Stimulated activated naive CD4-positive, alpha-beta T cell (primary cell): ENCODE measurements around the gene SLC4A3.
A peak's percentile ranks its signal among the peaks of the same experiment; 100 is the strongest.

Source experiments
- DNase-seq, 6 experiments: peaks; one replicate each; lab custom pipeline; 2025; lab: John Stamatoyannopoulos, UW

The SLC4A3 gene

DNA sequence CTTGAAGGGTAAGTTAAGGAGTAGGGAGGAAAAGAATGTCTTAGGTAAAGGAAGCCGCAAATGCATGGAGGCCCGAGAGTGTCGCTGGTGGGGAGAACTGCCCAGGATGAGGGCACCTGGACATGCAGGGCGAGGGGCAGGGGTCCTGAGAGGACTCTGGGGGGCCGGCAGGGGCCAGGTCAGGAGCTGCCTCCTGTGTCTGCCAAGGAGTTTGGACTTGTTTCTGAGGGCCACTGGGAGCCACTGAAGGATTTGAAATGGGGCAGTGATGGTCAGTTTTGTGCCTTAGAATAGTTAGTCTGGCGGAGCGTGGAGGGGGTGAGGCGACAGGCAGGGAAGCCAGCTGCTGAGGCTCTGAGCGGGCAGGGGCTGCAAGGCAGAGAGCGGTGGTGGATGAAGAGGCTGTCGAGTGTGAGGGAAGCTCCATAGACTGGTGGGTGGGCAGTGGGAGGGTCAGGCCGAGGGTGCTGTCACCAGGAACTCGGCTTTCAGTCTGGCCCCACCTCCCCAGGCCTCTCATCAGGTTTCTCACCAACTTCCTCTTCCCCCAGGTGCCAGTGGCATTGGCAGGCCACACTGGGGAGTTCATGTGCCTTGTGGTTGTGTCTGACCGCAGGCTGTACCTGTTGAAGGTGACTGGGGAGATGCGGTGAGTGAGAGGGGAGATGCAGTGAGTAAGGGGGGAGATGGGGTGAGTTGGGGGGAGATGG lies 14.7 kb upstream of the SLC4A3 start:
- DNase-seq: peak in 2 of 6 experiments; percentile 6 to 7

DNA sequence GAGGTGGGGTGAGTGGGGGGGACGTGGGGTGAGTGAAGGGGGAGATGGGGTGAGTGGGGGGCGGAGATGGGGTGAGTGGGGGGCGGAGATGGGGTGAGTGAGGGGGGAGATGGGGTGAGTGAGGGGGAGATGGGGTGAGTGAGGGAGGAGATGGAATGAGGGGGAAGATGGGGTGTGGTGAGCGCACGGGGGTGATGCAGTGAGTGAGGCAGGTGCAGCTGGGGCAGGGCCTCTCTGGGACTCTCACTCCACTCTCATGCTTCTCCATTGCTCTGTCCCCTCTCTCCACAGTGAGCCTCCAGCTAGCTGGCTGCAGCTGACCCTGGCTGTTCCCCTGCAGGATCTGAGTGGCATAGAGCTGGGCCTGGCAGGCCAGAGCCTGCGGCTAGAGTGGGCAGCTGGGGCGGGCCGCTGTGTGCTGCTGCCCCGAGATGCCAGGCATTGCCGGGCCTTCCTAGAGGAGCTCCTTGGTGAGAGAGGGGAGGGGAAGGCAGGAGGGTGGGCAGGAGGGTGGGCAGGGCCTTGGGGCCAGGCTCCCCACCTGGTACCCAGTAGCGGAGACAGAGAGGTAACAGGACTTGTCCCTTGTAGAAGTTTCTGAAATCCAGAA lies 13.9 kb upstream of the SLC4A3 start:
- no peak for DNase-seq

DNA sequence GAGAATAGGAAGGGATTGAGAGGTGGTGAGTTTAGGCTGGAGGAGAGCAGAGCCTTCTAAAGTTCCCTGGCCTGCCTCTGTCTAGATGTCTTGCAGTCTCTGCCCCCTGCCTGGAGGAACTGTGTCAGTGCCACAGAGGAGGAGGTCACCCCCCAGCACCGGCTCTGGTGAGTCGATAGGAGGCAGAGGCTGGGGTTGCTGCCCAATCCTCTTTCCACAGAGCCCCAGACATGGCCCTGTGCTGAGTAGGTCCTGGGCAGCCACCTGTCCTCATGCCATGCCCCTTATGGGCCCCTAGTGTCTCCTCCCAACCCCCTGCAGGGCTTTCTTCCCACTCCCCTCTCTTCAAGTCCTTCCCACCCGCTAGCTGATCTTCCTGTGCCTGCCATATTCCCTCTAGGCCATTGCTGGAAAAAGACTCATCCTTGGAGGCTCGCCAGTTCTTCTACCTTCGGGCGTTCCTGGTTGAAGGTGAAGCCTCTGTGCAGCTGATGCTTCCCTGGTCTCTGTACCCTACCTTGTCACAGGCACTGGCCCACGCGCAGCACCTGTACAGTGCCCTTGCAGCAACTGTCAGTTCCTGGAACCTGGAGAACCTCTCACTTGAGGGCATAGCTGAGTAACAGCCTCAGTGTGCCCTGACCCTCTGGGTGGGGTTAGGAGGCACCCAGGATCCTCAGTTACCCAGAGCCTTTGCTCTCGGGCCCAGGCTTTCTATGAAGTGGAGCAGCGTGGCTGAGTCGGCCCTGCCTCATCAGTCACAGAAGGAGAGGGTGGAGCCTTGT lies 13.2 kb upstream of the SLC4A3 start:
- DNase-seq: no peak

DNA sequence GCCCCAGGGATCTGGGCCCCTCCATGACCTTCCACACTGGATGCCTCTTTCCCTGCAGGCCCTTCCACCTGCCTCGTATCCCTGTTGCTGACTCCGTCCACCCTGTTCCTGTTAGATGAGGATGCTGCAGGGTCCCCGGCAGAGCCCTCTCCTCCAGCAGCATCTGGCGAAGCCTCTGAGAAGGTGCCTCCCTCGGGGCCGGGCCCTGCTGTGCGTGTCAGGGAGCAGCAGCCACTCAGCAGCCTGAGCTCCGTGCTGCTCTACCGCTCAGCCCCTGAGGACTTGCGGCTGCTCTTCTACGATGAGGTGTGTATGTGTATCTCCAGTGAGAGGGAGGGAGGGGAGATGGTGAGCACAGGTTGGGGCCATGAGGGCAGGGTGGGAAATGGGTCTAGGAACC lies 12.4 kb upstream of the SLC4A3 start:
- DNase-seq: no peak

DNA sequence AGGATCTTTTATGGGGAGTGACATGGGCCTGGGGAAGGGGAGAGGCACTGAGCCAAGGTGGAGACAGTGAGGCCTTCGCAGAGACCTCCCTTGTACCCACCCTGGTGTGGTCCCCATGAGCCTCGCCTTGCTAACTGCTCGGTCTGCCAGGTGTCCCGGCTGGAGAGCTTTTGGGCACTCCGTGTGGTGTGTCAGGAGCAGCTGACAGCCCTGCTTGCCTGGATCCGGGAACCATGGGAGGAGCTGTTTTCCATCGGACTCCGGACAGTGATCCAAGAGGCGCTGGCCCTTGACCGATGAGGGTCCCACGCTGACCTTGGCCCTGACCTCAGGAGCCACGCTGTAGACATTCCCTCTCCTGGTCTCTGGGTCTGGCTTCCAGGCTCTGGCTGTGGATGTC lies 11.5 kb upstream of the SLC4A3 start:
- no peak for DNase-seq

DNA sequence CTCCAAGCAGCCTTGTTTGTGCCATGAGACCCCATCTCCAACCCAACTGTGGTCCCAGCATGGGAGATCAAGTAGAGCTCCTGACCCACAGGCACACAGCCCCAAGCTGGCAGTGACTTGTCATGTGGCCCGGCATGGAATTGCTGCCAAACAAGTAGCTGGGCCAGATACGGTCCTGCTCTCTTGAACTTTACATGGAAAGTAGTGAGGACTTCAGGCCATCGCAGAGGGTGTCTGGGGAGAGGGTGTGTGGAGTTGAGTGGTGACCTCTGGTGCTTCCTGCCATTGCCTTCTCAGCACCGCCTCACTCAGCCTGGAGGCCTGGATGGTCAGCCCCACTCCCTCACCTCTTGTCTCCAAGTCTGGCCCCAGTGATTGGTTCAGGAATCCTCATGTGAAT lies 10.9 kb upstream of the SLC4A3 start:
- DNase-seq: no peak

DNA sequence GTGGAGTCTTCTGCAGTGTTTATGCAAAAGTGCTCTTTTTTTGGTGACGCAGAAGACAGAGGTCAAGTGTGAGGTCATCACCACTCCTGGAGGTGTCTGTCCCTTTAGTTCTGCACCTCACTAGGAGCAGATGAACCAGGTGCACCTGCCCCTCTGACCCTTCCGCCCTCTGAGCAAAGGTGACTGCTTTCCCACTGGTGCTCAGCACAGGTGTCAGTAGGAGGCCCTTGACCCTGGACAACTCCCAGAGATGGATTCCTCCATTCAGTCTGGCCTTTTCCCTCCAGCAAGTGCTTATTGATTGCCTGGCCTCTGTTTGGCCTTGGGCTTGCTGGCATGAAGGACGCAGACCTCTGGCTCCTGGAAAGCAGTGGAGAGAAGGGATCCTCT lies 8.7 kb upstream of the SLC4A3 start:
- DNase-seq: no peak

DNA sequence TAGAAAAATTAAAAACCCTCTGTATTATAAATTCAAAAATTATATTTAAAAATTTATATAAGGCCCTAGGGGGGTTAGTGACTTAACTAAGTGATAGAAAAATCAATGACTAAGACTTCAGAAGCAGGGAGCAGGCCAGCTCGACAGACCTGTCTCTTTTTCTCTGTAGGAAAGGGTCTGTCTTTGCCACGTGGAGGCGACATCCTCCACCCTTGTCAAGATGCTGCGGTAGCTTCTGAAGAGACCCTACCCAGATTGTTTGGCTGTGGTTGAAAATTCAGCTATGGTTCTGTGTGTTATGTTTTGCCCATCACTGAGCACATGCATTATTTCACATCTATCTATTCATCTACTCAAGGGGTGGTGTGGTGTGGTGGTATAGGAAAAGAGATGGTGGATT lies 8.2 kb upstream of the SLC4A3 start:
- no peak for DNase-seq

DNA sequence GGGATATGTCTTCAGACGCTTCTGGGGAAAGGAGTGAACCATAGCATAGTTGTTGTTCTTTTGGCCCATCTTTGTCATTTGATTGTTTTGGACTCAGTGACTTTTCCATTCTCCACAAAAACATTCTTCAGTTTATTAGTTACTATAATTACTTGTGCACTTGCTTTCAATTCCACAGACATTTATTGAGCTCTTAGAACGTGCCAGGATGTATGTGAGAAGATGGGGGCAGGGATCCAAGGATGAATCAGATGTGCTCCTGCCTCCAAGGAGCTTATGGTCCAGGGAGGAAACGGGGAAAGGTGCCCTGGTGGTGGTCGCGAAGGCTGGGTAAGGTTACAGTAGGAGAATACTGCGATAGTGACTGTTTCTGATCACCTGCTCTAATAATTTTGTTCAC lies 6.9 kb upstream of the SLC4A3 start:
- no peak for DNase-seq

DNA sequence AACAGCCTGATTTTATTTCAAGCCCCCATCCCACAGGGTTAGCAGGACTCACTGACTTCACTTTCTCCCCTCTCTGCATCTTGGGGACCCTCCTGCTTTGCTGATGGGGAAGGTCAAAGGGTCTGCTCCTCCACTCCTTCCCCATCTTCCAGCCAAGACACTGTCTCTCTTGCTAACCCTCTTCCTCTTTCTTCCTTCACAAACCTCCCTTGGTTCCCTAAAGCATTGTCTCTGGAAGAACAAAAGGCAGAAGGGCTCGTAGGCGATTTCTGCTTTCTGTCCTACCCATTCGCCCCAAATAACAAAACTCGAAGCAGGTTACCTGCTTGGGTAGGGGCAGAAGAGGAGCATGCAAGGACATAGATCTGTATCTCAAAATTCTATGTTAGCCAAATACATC lies 5.5 kb upstream of the SLC4A3 start:
- no peak for DNase-seq

DNA sequence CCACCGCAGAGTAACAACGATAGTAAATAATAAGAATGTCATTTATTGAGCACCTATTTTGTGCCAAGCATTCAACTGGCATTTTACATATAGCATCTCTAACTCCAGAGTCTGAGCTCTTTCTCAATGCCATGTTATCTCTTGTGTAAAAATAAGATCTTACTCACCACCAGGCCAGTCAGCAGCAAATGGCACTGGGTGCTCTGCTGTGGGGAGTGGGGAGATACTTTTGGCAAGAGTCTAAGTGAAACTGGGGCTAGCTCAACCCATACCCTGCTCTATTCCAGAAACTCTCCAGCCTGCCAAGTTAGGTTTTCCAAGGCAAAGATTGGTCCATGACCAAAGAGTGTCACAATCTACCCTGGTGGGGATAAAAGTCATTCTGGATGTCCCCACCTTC lies 5.0 kb upstream of the SLC4A3 start:
- no peak for DNase-seq

DNA sequence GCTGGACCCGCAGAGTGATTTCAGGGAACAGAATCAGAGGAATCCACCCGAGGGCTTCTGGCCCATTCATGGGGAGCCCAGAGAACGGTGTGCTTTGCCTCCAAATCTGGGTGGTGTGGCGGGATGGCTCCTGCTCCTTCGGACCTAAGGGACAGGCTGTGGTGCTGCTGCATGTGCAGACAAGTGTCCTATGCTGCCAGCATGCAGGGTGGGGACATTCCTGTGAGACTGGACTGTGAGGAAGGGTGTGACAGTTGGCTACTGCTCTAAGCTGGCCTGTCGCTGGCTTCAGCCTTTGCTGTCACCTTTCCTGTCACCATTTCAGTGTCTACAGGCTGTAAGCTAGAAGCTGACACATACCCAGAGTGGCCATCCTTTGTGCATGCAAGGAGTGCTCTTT lies 2.9 kb upstream of the SLC4A3 start:
- no peak for DNase-seq

DNA sequence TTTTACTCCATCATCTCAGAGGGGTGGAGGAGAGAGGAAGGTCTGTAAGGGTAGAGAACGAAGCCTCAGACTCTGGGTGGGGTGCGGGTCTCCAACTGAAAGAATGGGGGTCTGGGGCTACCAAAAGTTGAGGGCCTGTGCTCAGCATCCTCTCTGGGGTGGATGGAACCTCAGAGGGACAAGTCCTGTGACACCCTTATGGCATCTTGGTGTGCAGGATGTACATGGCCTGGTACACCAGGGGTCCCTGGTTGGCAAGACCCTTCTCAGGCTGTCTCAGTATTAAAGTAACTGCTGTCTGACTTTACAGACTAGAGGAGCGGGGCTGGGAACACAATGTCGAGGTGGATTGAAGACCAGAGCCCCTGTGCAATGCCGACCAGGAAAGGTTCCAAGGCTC lies 2.3 kb upstream of the SLC4A3 start:
- DNase-seq: no peak

DNA sequence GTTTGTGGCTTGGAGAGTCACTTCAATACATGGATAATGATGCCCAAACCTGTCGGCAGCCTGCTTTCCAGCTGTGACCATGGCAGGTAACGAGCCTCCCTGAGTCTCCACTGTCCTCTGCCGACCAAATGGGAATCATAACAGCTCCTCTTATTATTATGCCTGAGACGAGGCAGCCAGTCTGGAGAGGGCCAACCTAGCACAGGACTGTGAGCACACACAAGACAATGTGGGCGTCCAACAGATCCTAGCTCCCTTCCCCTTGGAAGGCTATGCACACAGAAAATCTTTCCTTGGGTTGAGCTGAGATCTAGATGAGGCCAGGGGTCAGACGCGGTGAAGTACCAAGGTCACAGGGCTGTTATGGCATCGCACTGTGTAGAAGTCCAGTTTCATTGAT lies 890 bp upstream of the SLC4A3 start:
- DNase-seq: no peak

DNA sequence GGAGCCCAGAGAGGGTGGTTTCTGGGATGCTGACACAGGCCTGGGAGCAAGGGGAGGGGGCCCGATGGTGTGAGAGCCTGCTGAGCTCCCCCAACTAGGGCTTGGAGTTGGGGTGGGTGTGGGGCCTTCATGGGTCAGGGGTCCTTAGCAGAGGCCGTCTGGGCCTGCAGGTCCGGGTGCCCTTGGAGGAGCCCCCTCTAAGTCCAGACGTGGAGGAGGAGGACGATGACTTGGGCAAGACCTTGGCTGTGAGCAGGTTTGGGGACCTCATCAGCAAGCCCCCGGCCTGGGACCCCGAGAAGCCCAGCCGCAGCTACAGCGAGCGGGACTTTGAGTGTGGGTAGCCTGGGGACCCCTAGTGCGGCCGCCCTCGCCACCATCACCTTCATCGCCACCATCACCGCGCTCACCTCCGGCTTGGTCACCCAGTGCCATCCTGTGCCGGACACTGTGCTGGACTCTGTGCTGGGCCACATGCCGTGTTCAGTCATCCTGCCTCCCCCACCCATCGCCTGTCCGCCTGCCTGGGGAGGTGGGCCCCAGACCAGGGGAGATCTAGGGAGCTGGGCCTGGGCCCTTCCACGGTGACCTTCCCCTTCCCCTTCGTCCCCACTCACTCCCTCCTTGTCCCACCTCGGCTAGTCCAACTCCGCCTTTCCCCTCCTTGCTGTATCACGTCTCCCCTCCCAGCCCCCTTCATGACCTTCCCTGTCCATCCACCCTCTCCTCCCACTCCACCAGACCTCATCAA lies 980 bp downstream of the SLC4A3 start:
- no peak for DNase-seq

DNA sequence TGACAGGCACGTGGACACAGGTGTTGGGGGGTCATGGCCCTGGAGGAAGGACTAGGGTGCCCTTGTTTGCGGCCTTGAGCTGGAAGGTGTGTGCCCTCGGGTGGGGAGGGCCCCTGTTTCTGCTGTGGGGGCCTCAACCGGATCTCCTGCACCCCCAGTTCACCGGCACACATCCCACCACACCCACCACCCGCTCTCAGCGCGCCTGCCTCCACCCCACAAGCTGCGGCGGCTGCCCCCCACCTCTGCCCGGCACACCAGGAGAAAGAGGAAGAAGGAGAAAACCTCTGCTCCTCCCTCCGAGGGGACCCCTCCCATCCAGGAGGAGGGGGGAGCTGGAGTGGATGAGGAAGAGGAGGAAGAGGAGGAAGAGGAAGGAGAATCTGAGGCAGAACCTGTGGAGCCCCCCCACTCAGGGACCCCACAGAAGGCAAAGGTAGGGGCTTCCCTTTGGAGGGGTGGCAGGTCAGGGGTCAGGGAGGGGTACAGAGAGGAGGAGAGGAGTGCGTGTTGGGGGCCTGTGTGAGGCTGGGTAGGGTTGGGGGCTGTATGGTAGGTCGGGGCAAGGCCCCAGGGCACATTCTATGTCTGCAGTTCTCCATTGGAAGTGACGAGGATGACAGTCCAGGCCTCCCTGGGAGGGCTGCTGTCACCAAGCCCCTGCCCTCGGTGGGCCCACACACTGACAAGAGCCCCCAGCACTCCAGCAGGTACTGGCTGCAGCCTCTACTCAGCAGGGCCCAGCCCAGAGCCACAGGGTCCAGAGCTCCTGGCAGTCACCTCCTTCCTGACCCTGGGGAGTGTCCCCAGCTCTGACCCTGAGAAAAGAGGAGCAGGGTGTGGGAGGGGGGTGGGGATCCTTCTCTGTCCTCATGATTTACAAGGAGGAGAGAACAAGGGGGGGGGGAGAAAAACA lies 1.8 kb downstream of the SLC4A3 start:
- DNase-seq: no peak

DNA sequence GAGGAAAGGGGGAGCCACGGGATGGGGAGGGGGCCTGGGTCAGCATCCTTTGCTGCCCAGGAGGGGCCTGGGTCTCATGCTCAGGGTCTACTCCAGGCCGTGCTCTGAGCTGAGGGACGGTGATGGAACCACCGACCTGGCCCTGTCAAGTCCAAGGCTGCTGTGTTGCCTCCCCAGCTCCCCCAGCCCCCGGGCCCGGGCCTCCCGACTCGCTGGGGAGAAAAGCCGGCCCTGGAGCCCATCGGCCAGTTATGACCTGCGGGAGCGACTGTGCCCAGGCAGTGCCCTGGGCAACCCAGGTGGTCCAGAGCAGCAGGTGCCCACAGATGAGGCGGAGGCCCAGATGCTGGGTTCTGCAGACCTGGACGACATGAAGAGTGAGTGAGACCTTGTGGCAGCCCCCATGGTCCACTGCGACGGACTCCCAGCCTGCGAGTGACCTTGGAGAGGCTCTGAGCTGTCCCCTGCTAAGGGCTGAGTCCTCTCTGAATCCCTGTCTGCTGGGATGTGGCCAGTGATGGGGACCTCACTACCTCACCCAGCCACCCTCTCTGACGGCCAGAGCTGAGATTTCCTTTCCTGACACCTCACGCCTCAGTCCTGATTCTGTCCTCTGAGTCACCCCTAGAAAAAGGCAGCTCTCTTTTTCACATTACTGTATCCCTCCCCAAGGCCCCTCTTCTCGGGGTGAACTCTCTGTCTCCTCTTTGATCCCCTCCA lies 2.7 kb downstream of the SLC4A3 start:
- no peak for DNase-seq

DNA sequence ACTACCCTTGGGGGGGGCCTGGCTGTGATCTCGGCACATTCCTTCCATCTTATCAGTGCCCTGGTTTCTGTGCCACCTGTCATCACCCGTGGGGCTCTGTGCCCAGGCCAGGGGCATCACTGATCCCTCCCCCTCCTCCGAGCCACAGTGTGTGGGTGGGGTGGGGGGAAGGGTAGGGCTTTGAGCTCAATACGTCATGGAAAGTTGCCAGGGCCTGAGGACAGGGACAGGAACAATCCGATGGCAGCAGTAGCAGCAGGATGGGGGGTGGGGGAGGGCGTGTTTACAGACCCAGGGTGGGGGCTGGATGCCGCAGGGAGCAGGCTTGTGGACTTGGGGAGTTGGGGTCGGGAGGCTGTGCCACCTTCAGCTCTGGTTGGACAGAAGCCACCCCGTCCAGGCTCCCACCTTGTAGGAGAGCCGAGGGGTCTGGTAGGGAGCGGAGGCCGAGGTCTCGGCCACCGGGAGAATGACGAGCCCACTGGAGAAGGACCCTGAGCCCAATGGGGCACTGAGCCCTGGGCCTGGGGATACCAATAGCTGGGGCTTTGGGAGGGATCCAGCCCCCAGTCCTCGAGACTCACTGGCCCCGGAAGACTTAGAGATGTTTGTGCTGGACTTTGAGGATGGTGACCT lies 3.5 kb downstream of the SLC4A3 start:
- no peak for DNase-seq

DNA sequence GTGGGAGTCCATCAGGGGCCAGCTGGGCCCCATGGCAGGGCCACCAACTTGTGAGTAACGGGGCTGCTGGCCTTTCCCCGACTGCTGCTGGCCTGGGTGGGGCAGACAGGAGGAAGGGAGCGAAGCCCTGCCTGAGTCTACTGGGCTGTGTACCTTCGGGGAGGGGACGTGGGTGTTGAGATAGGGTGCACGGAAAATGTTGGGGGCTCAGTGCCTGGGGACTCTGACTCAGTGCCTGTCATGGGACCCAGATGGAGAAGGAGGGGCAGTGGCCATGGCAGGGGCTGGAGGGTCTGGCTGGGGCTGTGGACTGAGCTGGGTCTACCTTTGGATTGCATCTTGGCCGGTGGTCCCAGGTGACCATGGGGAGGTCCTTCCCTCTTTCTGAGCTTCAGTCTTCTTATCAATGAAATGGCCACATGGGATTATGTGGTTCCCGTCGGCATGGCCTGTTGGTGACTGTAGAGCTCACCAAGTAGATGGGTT lies 4.0 kb downstream of the SLC4A3 start:
- DNase-seq: no peak
